Naive B cell (primary cell): Measurements from ENCODE around the gene SEC14L1. TPM values are rescaled to one million over a fixed set of nuclear protein-coding genes. Genes with fewer than 3 reads are reported as not detected.

Experiments used
- ATAC-seq, 2 donors: fragments of 150-1000 bp; cut with Tn5 transposase; 2 replicates each; pipeline ENCODE4 v1.10.0; 2021; ENCODE audit warnings: low read depth in 2 of 2, mild to moderate bottlenecking in 2 of 2, moderate library complexity in 2 of 2
- DNase-seq: peaks from one replicate; pipeline ENCODE4 v3.0.0; 2022
- H3K27ac Mint-ChIP-seq, 6 donors: one replicate each; pipeline ENCODE4 v1.8.0; 2020 to 2022; ENCODE audit warnings: mild to moderate bottlenecking in 6 of 6, mixed read lengths in 6 of 6, moderate library complexity in 5 of 6, inconsistent platforms in 2 of 6
- H3K27me3 Mint-ChIP-seq, 3 donors: one replicate each; pipeline ENCODE4 v1.8.0; 2021 to 2022; ENCODE audit warnings: mixed read lengths in 3 of 3, mild to moderate bottlenecking in 1 of 3
- H3K36me3 Mint-ChIP-seq, 2 donors: one replicate each; pipeline ENCODE4 v1.8.0; 2020 to 2022; ENCODE audit warnings: mixed read lengths in 2 of 2, inconsistent platforms in 1 of 2, mild to moderate bottlenecking in 1 of 2
- H3K4me1 Mint-ChIP-seq, 3 donors: one replicate each; pipeline ENCODE4 v1.8.0; 2020 to 2022; ENCODE audit warnings: mixed read lengths in 3 of 3, inconsistent platforms in 1 of 3, mild to moderate bottlenecking in 1 of 3, moderate library complexity in 1 of 3
- H3K4me3 Mint-ChIP-seq, 8 donors: one replicate each; pipeline ENCODE4 v1.8.0; 2020 to 2022; ENCODE audit warnings: mild to moderate bottlenecking in 8 of 8, mixed read lengths in 8 of 8, moderate library complexity in 8 of 8, inconsistent platforms in 2 of 8
- H3K9me3 Mint-ChIP-seq, 7 donors: one replicate each; pipeline ENCODE4 v1.8.0; 2020 to 2022; ENCODE audit warnings: mixed read lengths in 7 of 7, mild to moderate bottlenecking in 5 of 7, inconsistent platforms in 2 of 7, moderate library complexity in 1 of 7
- polyA plus RNA-seq, 6 donors: library from polyadenylated mRNA; unstranded; fragments of 300-500 nt; fragmentation: Illumina TruSeq; gene quantifications; one replicate each; pipeline ENCODE4 v1.2.3, GENCODE V29; 2021; ENCODE audit warnings: low read depth in 6 of 6

SEC14L1 gene
- polyA plus RNA-seq, 6 donors from 2014 or later, result 14.4 to 21.6 (median 17.4) TPM

DNA sequence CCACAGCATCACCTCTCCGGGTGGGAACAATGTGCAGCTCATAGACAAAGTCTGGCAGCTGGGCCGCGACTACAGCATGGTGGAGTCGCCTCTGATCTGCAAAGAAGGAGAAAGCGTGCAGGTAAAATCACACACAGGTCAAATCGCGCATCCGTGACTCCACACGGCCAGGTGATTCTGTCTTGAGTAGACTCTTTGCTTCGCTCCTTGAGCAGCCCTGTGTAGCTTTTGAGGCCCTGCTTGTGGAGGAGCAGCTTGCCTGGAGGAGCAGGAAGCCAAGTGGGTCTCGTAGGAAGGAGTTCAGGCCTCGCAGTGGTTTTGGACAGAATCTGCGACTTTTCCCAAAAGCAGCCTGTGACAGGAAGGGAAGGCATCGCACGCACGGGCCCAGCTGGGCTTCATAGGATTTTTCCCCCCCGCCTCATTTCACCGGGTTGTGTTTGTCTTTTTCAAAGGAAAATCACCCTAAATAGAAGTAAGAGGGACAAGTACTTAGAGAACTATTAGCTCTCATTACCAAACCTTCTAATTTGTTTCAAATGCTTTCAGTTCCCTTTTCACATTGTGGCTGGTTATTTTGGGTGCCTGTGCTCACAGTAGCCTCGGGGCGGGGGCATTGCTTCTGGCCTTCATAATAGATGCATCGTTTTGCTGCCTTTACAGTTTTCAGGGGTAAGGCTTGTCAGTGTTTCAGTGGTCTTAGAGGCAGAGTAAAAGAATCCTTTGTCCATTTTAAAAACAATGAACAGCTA is 71.5 kb downstream of the SEC14L1 start:
- Mint-ChIP-seq H3K4me3 (peak overlapping the region in 7 of 8 donors; percentile 74 to 89 (median 79)), H3K4me1 (peaks cover 45 to 59% (median 49%) of the 10 kb centered on the region in 3 donors), H3K36me3 (peaks cover 50 to 59% of the 10 kb centered on the region in 2 donors), H3K27me3 (peaks cover 0 to 9% (median 0%) of the 10 kb centered on the region in 3 donors), H3K27ac (peak overlapping the region; percentile 33 to 90 (median 66)), H3K9me3 (peaks cover 0 to 1% (median 0%) of the 10 kb centered on the region in 7 donors)
- ATAC-seq, result peak; percentile 97 to 98
- DNase-seq, result peak; percentile 70

DNA sequence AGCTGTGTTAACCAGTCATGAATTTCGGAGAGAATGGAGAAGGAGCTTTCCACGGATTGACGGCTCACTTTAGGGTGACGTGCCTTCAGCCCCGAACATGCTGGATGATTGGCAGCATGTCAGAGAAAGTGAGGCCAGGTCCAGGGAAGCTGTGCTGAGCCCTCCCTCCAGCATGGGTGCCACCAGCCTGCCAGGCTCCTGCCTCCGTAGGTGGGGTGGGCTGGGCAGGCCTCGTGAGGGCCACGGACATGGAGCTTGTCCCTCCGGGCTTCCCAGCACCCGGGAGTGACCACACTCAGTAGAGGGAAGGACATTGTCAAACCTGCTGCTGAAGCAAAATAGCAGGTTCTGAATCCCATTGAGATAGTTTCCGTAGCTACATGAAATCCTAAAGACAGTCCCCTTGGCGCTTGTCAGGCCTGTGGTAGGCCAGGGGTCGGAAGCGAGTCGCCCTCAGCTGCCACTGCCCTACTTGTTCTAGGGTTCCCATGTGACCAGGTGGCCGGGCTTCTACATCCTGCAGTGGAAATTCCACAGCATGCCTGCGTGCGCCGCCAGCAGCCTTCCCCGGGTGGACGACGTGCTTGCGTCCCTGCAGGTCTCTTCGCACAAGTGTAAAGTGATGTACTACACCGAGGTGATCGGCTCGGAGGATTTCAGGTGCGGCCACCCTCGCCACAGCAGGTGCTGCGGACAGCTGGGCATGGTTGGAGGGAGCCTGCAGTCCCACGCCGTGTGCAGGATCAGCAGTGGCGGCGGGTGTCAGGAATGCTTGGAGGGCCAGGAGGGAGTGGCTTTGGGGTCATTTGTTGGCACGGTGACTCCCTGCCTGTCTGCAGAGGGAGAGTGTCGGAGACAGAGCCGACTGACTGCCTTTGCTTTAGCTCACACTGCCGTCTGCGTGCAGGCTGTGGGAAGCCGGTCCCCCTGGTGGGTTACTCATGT is 72.3 kb downstream of the SEC14L1 start:
- Mint-ChIP-seq H3K9me3 (peaks cover 0 to 1% (median 0%) of the 10 kb centered on the region in 7 donors), H3K36me3 (peaks cover 43 to 57% of the 10 kb centered on the region in 2 donors), H3K4me1 (peaks cover 45 to 59% (median 49%) of the 10 kb centered on the region in 3 donors), H3K27ac (peak overlapping the region in 4 of 6 donors; percentile 12 to 84 (median 56)), H3K4me3 (peak overlapping the region in 7 of 8 donors; percentile 74 to 89 (median 79)), H3K27me3 (peaks cover 0 to 9% (median 0%) of the 10 kb centered on the region in 3 donors)
- DNase-seq, result no peak
- no peak for ATAC-seq

DNA sequence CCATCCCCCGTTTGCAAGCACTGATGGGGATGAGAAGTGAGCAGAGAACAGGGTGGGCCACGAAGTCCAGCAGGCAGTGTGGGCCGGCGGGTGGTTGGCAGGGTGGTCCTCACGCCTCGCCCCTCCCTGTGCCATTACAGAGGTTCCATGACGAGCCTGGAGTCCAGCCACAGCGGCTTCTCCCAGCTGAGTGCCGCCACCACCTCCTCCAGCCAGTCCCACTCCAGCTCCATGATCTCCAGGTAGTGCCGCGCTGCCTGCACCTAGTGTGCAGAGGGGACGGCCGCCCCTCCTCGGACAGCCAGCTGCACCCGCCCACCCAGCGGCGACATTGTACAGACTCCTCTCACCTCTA is 73.0 kb downstream of the SEC14L1 start:
- peaks cover 40 to 55% of the 10 kb centered on the region in 2 donors for H3K36me3 Mint-ChIP-seq
- peak overlapping the region in 2 of 8 donors; percentile 16 to 33 for H3K4me3 Mint-ChIP-seq
- peaks cover 0 to 9% (median 0%) of the 10 kb centered on the region in 3 donors for H3K27me3 Mint-ChIP-seq
- peaks cover 0 to 1% (median 0%) of the 10 kb centered on the region in 7 donors for H3K9me3 Mint-ChIP-seq
- ATAC-seq (no peak), DNase-seq (no peak)
- H3K27ac Mint-ChIP-seq, result no peak overlapping the region
- peaks cover 45 to 59% (median 49%) of the 10 kb centered on the region in 3 donors for H3K4me1 Mint-ChIP-seq

DNA sequence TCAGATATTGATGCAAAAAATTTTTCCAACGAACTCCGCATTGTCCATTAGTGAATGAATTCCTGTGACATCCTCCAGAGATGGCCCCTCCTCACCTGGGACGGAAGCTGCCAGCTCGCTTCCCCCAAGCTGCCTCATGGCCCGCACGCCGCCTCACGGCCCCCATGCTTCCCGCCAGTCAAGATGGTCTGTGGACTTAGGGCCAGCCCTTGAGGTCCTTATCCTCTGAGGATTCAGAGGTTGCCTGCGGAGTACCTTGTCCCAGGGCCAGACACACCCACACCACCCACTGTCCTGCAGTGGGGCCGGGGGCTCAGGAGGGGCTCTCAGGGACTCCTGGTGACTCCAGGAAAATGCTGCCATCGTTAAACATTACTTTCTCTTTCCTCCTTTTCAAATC is 73.6 kb downstream of the SEC14L1 start:
- Mint-ChIP-seq H3K27ac (no peak overlapping the region), H3K27me3 (peaks cover 0 to 9% (median 0%) of the 10 kb centered on the region in 3 donors), H3K4me3 (peak overlapping the region in 1 of 8 donors; percentile 70), H3K36me3 (peaks cover 39 to 53% of the 10 kb centered on the region in 2 donors), H3K4me1 (peaks cover 45 to 59% (median 49%) of the 10 kb centered on the region in 3 donors), H3K9me3 (peaks cover 0 to 1% (median 0%) of the 10 kb centered on the region in 7 donors)
- ATAC-seq (no peak), DNase-seq (no peak)

DNA sequence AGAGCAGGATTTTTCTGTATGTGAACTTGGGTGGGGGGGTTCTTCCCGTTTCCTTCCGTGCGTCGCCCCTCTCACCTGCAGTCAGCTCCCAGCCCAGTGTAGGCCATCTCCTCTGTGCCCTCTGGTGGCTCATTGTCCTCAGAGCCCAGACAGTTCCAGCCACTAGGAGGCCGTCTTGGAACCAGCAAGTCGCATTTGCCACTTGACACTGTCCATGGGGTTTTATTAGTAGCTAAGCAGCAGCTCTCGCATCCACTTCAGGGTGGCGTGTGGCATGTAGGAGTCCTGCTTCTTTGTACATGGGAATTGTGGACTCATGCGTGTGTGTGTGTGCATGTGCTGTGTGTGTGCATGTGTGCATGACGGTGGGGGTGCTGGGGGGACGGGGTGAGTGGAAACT is 74.0 kb downstream of the SEC14L1 start:
- ATAC-seq (no peak), DNase-seq (no peak)
- peaks cover 0 to 9% (median 0%) of the 10 kb centered on the region in 3 donors for H3K27me3 Mint-ChIP-seq
- H3K9me3 Mint-ChIP-seq, result peaks cover 0 to 1% (median 0%) of the 10 kb centered on the region in 7 donors
- H3K36me3 Mint-ChIP-seq, result peaks cover 35 to 49% of the 10 kb centered on the region in 2 donors
- H3K4me3 Mint-ChIP-seq, result peak overlapping the region in 3 of 8 donors; percentile 26 to 70 (median 36)
- peaks cover 45 to 58% (median 49%) of the 10 kb centered on the region in 3 donors for H3K4me1 Mint-ChIP-seq
- H3K27ac Mint-ChIP-seq, result no peak overlapping the region

DNA sequence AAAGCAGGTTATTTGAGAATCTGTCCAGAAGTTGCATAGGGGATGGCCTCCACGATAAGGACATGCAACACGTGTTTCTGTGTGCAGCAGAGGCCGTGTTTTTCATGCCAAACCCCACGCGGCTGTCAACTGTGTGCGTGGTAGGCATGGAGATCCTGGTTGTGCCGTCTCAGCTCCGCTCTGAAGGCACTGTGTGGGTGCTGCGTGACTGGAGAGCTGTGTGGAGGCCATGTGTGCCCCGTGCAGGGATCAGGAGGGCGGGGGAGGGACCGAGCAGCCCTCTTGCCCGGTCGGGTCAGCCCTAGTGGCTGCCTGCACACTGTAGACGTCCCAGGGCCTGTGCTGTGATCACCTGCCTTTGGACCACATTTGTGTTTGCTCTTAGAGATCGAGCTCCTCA is 74.5 kb downstream of the SEC14L1 start:
- Mint-ChIP-seq H3K36me3 (peaks cover 32 to 44% of the 10 kb centered on the region in 2 donors), H3K27me3 (peaks cover 0 to 7% (median 0%) of the 10 kb centered on the region in 3 donors), H3K27ac (no peak overlapping the region), H3K9me3 (no peaks in the 10 kb centered on the region), H3K4me1 (peaks cover 41 to 54% (median 44%) of the 10 kb centered on the region in 3 donors), H3K4me3 (peak overlapping the region in 1 of 8 donors; percentile 37)
- no peak for DNase-seq
- ATAC-seq, result no peak

DNA sequence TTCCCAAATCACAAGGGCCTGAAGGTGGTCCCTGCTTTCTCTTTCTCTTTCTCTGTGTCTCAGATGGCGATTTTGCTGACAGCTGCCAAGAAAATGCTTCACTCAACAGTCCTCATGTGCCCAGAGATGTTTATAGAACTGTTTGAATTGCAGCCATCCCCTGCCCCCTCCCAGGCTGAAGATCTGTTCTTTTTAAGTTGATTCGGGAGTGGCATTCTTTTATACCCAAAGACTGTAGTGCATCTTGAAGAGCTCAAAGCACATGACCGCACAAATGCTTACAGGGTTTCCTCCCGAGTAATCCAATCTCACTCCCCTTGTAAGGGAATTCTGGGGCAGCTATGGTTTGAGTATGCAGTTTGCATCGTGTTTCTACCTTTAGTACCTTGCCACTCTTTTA is 75.7 kb downstream of the SEC14L1 start:
- Mint-ChIP-seq H3K27me3 (peaks cover 0 to 4% (median 0%) of the 10 kb centered on the region in 3 donors), H3K4me3 (peak overlapping the region in 1 of 8 donors; percentile 32), H3K36me3 (peaks cover 27 to 33% of the 10 kb centered on the region in 2 donors), H3K27ac (peak overlapping the region in 2 of 6 donors; percentile 32 to 47), H3K9me3 (no peaks in the 10 kb centered on the region), H3K4me1 (peaks cover 32 to 41% (median 32%) of the 10 kb centered on the region in 3 donors)
- DNase-seq (no peak), ATAC-seq (peak in 1 of 2 donors; percentile 13)

DNA sequence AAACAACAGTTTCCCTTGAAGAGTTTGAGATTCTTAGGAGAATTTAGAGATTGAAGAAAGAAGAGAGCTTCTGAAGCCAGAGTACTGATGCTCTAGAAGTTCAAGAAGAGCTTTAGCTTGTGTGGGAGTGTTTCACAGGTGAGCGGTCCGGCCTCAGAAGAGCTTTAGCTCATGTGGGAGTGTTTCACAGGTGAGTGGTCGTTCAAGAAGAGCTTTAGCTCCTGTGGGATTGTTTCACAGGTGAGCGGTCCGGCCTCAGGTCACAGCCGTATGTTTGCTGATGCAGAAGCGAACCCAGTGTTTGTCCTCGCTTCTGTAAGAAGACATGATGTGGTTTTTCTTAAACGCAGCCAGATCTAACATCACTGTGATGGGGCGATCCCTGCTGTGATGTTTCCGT is 76.4 kb downstream of the SEC14L1 start:
- H3K27me3 Mint-ChIP-seq, result peaks cover 0 to 4% (median 0%) of the 10 kb centered on the region in 3 donors
- peaks cover 26 to 27% of the 10 kb centered on the region in 2 donors for H3K36me3 Mint-ChIP-seq
- no peak overlapping the region for H3K4me3 Mint-ChIP-seq
- no peaks in the 10 kb centered on the region for H3K9me3 Mint-ChIP-seq
- no peak for ATAC-seq
- DNase-seq, result no peak
- peaks cover 26 to 35% (median 26%) of the 10 kb centered on the region in 3 donors for H3K4me1 Mint-ChIP-seq
- H3K27ac Mint-ChIP-seq, result no peak overlapping the region

DNA sequence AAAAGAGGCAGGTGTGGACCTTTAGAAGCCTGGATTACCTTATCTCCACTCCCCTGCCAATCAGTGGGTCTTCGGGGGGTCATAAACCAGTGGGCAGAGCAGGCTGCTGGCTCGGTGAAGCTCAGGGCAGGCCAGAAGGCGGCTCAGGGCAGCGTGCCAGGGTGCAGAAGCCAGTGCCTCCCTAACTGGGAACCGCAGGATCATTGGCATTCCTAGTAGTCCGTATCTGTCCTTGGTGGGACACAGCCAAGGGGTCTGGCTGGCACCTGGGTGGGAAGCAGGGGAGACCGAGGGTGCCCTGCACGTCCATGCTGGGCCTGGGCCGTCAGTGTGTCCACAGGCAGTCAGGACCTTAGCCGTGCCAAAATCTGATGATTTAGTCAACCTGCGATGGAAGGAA is 76.8 kb downstream of the SEC14L1 start:
- H3K9me3 Mint-ChIP-seq, result no peaks in the 10 kb centered on the region
- no peak for DNase-seq
- peak overlapping the region in 1 of 6 donors; percentile 49 for H3K27ac Mint-ChIP-seq
- H3K4me1 Mint-ChIP-seq, result peaks cover 21 to 31% (median 22%) of the 10 kb centered on the region in 3 donors
- peaks cover 22 to 23% of the 10 kb centered on the region in 2 donors for H3K36me3 Mint-ChIP-seq
- H3K4me3 Mint-ChIP-seq, result no peak overlapping the region
- peaks cover 0 to 1% (median 0%) of the 10 kb centered on the region in 3 donors for H3K27me3 Mint-ChIP-seq
- no peak for ATAC-seq

DNA sequence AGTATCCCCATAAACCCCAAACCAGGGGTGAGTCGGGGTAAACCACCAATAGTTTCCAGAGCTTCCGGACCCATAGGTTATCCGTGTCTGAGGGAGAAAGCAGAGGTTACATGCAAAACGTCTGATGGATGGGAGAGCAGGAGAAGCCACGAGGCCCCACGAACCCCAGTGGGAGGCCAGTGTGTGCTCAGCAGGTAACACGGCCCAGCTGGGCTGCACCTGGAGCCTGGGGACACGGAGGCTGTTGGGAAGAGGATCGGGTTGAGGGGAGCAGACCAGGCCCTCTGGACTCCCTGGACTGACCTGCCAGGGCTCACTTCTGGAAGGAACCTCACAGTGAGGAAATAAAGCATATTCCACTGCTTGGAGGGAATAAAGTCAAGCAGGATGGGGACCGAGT is 78.1 kb downstream of the SEC14L1 start:
- no peak overlapping the region for H3K4me3 Mint-ChIP-seq
- H3K4me1 Mint-ChIP-seq, result peaks cover 13 to 20% (median 20%) of the 10 kb centered on the region in 3 donors
- H3K9me3 Mint-ChIP-seq, result peaks cover 0 to 6% (median 0%) of the 10 kb centered on the region in 7 donors
- no peak for DNase-seq
- peaks cover 18 to 26% of the 10 kb centered on the region in 2 donors for H3K36me3 Mint-ChIP-seq
- peak overlapping the region in 1 of 6 donors; percentile 76 for H3K27ac Mint-ChIP-seq
- H3K27me3 Mint-ChIP-seq, result no peaks in the 10 kb centered on the region
- no peak for ATAC-seq

DNA sequence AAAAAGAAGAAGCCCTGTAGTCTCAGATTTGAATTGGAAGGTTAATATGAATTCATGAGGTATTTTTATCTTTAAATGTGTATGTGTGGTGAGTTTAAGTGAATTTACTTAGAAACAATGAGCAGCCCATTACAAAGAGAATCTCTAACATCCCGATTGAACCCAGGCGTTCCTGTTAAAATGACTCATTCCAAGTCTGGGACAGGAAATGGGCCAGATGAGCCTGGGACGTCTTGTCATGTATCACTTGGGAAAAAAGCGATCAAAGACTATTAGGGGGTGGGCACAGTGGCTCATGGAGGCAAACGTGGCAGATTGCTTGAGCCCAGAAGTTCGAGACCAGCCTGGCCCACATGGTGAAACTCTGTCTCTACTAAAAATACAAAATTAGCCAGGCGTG is 81.6 kb downstream of the SEC14L1 start:
- peaks cover 0 to 30% (median 10%) of the 10 kb centered on the region in 7 donors for H3K9me3 Mint-ChIP-seq
- H3K36me3 Mint-ChIP-seq, result peaks cover 8 to 19% of the 10 kb centered on the region in 2 donors
- DNase-seq, result no peak
- H3K27ac Mint-ChIP-seq, result no peak overlapping the region
- H3K4me1 Mint-ChIP-seq, result no peaks in the 10 kb centered on the region
- H3K4me3 Mint-ChIP-seq, result no peak overlapping the region
- no peak for ATAC-seq
- H3K27me3 Mint-ChIP-seq, result no peaks in the 10 kb centered on the region

DNA sequence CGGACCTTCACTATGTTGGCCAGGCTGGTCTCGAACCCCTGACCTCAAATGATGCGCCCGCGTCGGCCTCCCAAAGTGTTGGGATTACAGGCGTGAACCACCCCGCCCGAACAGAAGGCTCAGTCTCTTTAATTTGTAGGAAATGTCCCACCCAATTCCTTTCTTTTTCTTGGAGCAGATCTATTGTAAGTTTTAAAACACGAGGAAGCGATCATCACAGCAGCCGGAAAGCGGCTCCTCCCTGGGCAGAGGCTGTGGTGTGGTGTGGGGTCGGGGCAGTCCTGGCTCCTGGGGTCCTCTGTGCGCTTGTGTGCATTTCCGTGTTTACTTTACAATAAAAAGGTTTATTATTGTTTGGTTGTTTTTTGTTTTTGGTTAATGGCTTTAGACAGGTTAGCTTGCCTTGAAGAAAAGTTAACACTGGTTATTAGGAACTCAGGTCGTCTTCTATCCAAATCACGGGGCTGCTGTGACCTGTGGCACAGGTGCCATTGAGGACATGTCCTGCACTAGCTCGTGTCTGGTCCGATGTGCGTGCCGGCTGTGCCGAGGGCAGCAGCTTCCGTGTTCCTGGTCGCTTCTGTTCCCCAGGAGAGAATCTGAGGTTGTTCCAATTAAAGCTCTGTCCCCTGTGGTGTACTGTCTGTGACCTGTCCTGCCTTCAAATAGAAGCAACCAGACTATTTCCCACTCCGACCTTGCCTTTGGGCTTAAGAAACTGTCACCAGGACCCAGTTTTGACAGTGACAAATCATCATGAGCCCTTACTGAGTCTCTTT is 83.1 kb downstream of the SEC14L1 start:
- H3K27ac Mint-ChIP-seq, result no peak overlapping the region
- peak overlapping the region in 1 of 8 donors; percentile 44 for H3K4me3 Mint-ChIP-seq
- no peak for DNase-seq
- H3K36me3 Mint-ChIP-seq, result peaks cover 4 to 15% of the 10 kb centered on the region in 2 donors
- peaks cover 0 to 30% (median 10%) of the 10 kb centered on the region in 7 donors for H3K9me3 Mint-ChIP-seq
- H3K4me1 Mint-ChIP-seq, result no peaks in the 10 kb centered on the region
- no peak for ATAC-seq
- peaks cover 0 to 4% (median 0%) of the 10 kb centered on the region in 3 donors for H3K27me3 Mint-ChIP-seq
